HEK293 (cell line): ENCODE data around the gene DICER1.

ENCODE experiments used
- ZNF488 ChIP-seq: fragments of 450-650 bp; formaldehyde crosslinking; IDR thresholded peaks from 2 replicates; pipeline ENCODE4 v1.5.1; 2016; ENCODE audit warnings: missing biosample characterization, missing genetic modification characterization
- TF ChIP-seq, protein P1 (sequence below): fragments of 450-650 bp; formaldehyde crosslinking; IDR thresholded peaks from 2 replicates; pipeline ENCODE4 v1.5.1; 2016; ENCODE audit warnings: missing biosample characterization, missing genetic modification characterization

- TF ChIP-seq ZNF488 (tag by site-specific recombination) = no peak
- TF ChIP-seq, protein P1, sequence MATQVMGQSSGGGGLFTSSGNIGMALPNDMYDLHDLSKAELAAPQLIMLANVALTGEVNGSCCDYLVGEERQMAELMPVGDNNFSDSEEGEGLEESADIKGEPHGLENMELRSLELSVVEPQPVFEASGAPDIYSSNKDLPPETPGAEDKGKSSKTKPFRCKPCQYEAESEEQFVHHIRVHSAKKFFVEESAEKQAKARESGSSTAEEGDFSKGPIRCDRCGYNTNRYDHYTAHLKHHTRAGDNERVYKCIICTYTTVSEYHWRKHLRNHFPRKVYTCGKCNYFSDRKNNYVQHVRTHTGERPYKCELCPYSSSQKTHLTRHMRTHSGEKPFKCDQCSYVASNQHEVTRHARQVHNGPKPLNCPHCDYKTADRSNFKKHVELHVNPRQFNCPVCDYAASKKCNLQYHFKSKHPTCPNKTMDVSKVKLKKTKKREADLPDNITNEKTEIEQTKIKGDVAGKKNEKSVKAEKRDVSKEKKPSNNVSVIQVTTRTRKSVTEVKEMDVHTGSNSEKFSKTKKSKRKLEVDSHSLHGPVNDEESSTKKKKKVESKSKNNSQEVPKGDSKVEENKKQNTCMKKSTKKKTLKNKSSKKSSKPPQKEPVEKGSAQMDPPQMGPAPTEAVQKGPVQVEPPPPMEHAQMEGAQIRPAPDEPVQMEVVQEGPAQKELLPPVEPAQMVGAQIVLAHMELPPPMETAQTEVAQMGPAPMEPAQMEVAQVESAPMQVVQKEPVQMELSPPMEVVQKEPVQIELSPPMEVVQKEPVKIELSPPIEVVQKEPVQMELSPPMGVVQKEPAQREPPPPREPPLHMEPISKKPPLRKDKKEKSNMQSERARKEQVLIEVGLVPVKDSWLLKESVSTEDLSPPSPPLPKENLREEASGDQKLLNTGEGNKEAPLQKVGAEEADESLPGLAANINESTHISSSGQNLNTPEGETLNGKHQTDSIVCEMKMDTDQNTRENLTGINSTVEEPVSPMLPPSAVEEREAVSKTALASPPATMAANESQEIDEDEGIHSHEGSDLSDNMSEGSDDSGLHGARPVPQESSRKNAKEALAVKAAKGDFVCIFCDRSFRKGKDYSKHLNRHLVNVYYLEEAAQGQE (tag by site-specific recombination) = no peak
Observed at GRCh38 chr14:95162641-95163040, 5.3 kb upstream of the DICER1 start.
